ENCODE data around the gene NRP1.

Gene NRP1

GRCh38 chr10:33334805-33335550 is 511 bp upstream of the NRP1 start:
- ATAC-seq = peak; percentile 82
- no peak for TF ChIP-seq ZC3H10 (CRISPR knock-in tag; IDR thresholded peaks at IDR 0.05)
- peak; percentile 84; the same call in 1 of the 2 replicates for TF ChIP-seq ZFP3 (CRISPR knock-in tag; IDR thresholded peaks at IDR 0.05)
- TF ChIP-seq PATZ1 (CRISPR knock-in tag; IDR thresholded peaks at IDR 0.05; ENCODE audit: borderline replicate concordance) = 0 out of 2 replicates have a peak, but pooled peaks have one; percentile 15

- TF ChIP-seq CSRNP3 (CRISPR knock-in tag; IDR thresholded peaks at IDR 0.05) (no peak), CSDC2 (CRISPR knock-in tag; IDR thresholded peaks at IDR 0.05) (no peak), ZC3H10 (CRISPR knock-in tag; IDR thresholded peaks at IDR 0.05) (no peak), ISL1 (CRISPR knock-in tag; IDR thresholded peaks at IDR 0.05) (no peak), SNAI2 (CRISPR knock-in tag; IDR thresholded peaks at IDR 0.05) (no peak), PPARA (CRISPR knock-in tag; IDR thresholded peaks at IDR 0.05; ENCODE audit: borderline replicate concordance) (no peak), ZNF8 (CRISPR knock-in tag; IDR thresholded peaks at IDR 0.05) (no peak)
- ATAC-seq = no peak
Measured at GRCh38 chr10:33333260-33334101, 986 bp downstream of the NRP1 start.

GRCh38 chr10:33332183-33333065 is 2.0 kb downstream of the NRP1 start:
- no peak for TF ChIP-seq POU6F1 (CRISPR knock-in tag; IDR thresholded peaks at IDR 0.05; ENCODE audit: borderline replicate concordance, low read depth)
- TF ChIP-seq BACH2 (CRISPR knock-in tag; IDR thresholded peaks at IDR 0.05; ENCODE audit: borderline replicate concordance) = no peak
- no peak for TF ChIP-seq ZC3H10 (CRISPR knock-in tag; IDR thresholded peaks at IDR 0.05)
- TF ChIP-seq TSHZ2 (CRISPR knock-in tag; IDR thresholded peaks at IDR 0.05) = peak; percentile 52; the same call in 1 of the 2 replicates
- TF ChIP-seq ISL1 (CRISPR knock-in tag; IDR thresholded peaks at IDR 0.05) = peak; percentile 57
- no peak for TF ChIP-seq ZFP30 (CRISPR knock-in tag; IDR thresholded peaks at IDR 0.05)
- 0 out of 2 replicates have a peak, but pooled peaks have one; percentile 31 for TF ChIP-seq SNAI2 (CRISPR knock-in tag; IDR thresholded peaks at IDR 0.05)
- no peak for TF ChIP-seq RARB (CRISPR knock-in tag; IDR thresholded peaks at IDR 0.05)
- peak; percentile 30; the same call in 1 of the 2 replicates for TF ChIP-seq CREB5 (CRISPR knock-in tag; IDR thresholded peaks at IDR 0.05; ENCODE audit: low read depth)
- ATAC-seq = no peak
